Mucosa of descending colon (tissue), 3 donors: ENCODE results near the gene C7. TPM values are rescaled to one million over a fixed set of nuclear protein-coding genes. Genes with fewer than 3 reads are reported as not detected.

Experiments
- ATAC-seq: fragments of 200-7000 bp; cut with Tn5 transposase; one replicate; pipeline ENCODE4 v1.9.1; 2020; ENCODE audit warnings: mild to moderate bottlenecking, moderate library complexity
- DNase-seq, 3 donors: peaks; one replicate each; pipeline ENCODE4 v3.0.0-alpha.2; 2020
- H3K36me3 ChIP-seq: fragments of 200-600 bp; one replicate; pipeline ENCODE4 v1.8.0; 2021; ENCODE audit warnings: low read depth, mild to moderate bottlenecking
- H3K4me1 ChIP-seq: fragments of 200-600 bp; one replicate; pipeline ENCODE4 v1.8.0; 2021; ENCODE audit warnings: low read depth, mild to moderate bottlenecking
- H3K4me3 ChIP-seq: fragments of 200-600 bp; one replicate; pipeline ENCODE4 v1.8.0; 2021; ENCODE audit warnings: mild to moderate bottlenecking
- H3K9me3 ChIP-seq: fragments of 200-600 bp; one replicate; pipeline ENCODE4 v1.8.0; 2021; ENCODE audit warnings: mild to moderate bottlenecking
- intact Hi-C, 2 donors: fragments of 100-400 bp; cut with DNase I in 1 of 2; cut with micrococcal nuclease in 1 of 2; formaldehyde crosslinking; loops; one replicate each; pipeline versions ENCODE4 v1.11.0 to v1.11.1; 2022; cut with DNase I, micrococcal nuclease
- total RNA-seq, 3 donors: library from RNA; stranded (reverse); fragmentation: NEBNext Ultra II Directional in 2 of 3; extraction: Animal tissue kit (Norgen Biotek cat#: 25700) in 2 of 3; gene quantifications; one replicate each; pipeline versions ENCODE4 v1.2.1 to v1.2.4, GENCODE V29; 2021 to 2023
- TF ChIP-seq, protein P1 (sequence below): fragments of 200-600 bp; IDR thresholded peaks from one replicate; pipeline ENCODE4 v1.8.0; 2022; ENCODE audit warnings: antibody characterized with exemption, mild to moderate bottlenecking
- donor health status: DM: no; HTN: no; CAD: no; lungs with moderate emphysema.
- donor health status: DM: no; HTN: no; CAD: no.
- donor health status: DM: no; HTN: yes; CAD: no.

C7 gene
- total RNA-seq, 3 donors from 2014 or later = 9.2 to 258 (median 44.1) TPM

DNA sequence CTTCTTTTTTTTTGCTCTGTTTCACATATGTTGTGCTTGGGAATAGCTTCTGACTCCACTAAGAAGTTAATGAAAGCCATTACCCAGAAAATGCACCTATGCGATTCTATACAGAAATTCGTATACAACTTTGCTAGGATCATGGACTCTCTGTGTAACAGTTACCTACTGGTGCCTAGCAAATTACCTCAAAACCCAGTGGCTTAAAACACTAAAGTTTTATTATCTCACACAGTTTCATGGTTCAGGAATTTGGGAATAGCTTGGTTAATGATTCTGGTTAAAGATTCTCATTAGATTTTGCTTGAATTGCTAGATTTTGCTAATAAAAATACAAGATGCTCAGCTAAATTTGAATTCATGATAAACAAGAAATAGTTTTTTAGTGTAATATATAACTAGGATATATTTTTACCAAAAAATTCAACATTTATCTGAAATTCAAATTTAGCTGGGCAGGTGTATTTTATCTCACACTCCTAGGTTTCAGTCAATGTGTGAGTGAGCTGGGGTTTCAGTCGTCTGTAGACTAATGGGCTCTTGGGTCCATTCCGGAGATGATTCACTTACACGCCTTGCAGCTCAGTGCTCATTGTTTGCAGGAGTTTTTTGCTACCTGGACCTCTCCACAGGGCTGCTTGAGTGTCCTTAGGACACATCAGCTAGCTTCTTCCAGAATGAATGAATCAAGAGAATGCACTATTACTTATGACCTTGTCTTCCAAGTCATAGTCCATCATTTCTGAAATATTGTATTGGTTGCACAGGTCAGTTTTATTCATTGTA is 86.7 kb downstream of the C7 start:
- Histone ChIP-seq H3K4me1 (no peaks in the 10 kb centered on the region), H3K36me3 (no peaks in the 10 kb centered on the region), H3K4me3 (no peak overlapping the region), H3K9me3 (no peaks in the 10 kb centered on the region)
- intact Hi-C loops = no loop called here
- TF ChIP-seq, protein P1, sequence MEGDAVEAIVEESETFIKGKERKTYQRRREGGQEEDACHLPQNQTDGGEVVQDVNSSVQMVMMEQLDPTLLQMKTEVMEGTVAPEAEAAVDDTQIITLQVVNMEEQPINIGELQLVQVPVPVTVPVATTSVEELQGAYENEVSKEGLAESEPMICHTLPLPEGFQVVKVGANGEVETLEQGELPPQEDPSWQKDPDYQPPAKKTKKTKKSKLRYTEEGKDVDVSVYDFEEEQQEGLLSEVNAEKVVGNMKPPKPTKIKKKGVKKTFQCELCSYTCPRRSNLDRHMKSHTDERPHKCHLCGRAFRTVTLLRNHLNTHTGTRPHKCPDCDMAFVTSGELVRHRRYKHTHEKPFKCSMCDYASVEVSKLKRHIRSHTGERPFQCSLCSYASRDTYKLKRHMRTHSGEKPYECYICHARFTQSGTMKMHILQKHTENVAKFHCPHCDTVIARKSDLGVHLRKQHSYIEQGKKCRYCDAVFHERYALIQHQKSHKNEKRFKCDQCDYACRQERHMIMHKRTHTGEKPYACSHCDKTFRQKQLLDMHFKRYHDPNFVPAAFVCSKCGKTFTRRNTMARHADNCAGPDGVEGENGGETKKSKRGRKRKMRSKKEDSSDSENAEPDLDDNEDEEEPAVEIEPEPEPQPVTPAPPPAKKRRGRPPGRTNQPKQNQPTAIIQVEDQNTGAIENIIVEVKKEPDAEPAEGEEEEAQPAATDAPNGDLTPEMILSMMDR = no peak
- no peak for ATAC-seq
- DNase-seq = no peak

DNA sequence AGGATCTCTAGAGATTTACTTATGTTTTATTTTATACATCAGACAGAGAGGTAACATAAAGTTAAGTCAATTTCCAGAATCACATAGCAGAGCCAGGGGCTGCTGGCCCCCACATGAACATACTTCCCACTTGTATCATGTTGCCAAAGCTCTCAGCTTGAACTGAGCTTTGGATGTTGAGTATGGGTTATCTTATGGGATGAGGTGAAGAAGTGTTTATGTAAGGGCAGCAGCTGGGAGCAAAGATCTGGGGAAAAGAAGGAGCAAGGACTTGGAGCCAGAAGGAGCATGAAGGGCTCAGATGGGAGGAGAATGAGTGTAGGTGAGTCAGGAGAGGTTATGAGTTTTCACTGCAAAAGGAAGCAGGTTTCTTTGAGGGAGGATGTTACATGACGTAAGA is 89.8 kb downstream of the C7 start:
- H3K9me3 ChIP-seq = no peaks in the 10 kb centered on the region
- TF ChIP-seq, protein P1 = no peak

DNA sequence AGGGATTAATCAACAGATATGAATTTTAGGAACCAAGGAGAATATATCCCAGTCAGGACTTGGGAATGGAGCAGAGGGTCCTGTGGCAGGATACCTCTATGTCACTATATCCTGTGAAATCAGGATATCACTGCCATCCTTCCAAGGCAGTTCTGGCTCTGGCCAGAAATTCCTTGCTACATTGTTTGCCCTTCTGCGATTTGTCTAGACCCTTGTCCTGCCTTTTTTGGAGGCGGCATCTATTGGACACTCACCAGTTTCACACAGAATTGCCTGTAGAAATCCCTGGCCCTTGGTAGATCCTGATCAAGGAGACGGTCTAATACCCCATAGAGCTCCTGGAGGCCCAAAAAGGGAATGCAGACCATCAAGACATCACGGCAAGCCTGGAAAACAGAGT is 90.7 kb downstream of the C7 start:
- H3K9me3 ChIP-seq = no peaks in the 10 kb centered on the region
- DNase-seq (no peak), ATAC-seq (no peak)
- TF ChIP-seq, protein P1 = no peak
- H3K4me1 ChIP-seq = no peaks in the 10 kb centered on the region
- H3K4me3 ChIP-seq = no peak overlapping the region
- intact Hi-C loops = no loop called here
- H3K36me3 ChIP-seq = no peaks in the 10 kb centered on the region

More for the DNA sequence above, 89.8 kb downstream of the C7 start:
- DNase-seq (no peak), ATAC-seq (no peak)
- Histone ChIP-seq H3K4me1 (no peaks in the 10 kb centered on the region), H3K4me3 (no peak overlapping the region), H3K36me3 (no peaks in the 10 kb centered on the region)
- intact Hi-C loops = no loop called here

DNA sequence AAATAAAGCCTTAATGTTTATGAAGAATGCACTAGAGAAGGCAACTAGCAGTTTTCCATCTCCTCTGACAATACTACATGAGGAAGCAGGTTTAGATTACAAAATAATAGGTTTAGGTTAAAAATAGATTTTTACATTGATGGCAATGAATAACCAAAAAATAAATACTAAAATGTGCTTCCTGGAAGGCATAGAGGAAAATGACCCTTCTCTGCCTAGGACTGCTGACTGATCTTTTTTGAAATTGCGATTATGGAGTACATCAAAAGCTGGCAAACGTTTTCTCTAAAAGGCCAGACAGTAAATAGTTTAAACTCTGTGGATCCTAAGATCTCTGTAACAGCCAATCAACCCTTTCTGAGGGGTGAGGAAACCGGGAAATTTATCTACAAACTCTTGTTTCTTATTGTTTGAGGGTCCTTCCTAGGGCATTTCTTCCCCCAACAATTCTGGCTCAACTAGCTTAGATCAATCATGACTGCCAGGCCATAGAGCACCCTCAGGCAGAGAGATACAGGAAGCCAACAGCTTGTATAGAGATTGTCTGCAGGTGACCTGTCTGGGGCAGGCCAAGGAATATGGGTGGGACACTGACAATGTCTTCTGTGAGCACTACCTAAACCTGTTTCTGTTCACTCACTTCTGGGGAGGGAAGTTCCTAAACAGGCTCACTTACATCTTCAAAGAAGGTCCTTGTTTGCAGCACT is 94.5 kb downstream of the C7 start:
- intact Hi-C loops = no loop called here
- DNase-seq = no peak
- Histone ChIP-seq H3K4me3 (no peak overlapping the region), H3K4me1 (no peaks in the 10 kb centered on the region), H3K36me3 (no peaks in the 10 kb centered on the region), H3K9me3 (no peaks in the 10 kb centered on the region)
- TF ChIP-seq, protein P1 = no peak
- ATAC-seq = no peak

DNA sequence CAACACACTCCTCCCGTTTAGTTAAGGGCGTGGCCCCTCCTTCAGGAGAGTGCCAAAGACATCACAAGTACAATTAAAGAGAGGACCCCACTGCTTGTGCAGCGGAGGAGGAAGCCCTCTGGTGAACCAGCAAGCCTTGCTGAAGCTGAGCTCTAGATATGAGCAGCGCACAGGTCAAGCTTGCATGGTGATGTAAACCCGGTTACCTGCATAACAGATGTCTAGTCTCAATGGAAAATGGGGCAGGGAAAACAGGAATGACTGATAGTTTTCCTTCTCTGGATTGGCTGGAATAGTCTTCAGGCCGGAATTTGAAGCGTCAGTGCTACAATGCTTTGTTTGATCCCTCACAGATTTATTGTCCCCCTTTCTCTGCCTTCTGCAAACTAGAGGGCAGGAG is 95.6 kb downstream of the C7 start:
- Histone ChIP-seq H3K36me3 (no peaks in the 10 kb centered on the region), H3K4me1 (no peaks in the 10 kb centered on the region), H3K9me3 (no peaks in the 10 kb centered on the region), H3K4me3 (no peak overlapping the region)
- TF ChIP-seq, protein P1 = no peak
- intact Hi-C loops = no loop called here
- DNase-seq (no peak), ATAC-seq (no peak)
